ENCODE data around the gene SPCS1. TPM values are rescaled to one million over a fixed set of nuclear protein-coding genes. Genes with fewer than 3 reads are reported as not detected.
"Not testable (repeated sequence)": the region's sequence is repeated elsewhere in the genome, so short reads cannot be mapped to it uniquely, and the experiment has no call there.

SPCS1 gene
- total RNA-seq, 1 experiment from 2014 or later, result 151 TPM

DNA sequence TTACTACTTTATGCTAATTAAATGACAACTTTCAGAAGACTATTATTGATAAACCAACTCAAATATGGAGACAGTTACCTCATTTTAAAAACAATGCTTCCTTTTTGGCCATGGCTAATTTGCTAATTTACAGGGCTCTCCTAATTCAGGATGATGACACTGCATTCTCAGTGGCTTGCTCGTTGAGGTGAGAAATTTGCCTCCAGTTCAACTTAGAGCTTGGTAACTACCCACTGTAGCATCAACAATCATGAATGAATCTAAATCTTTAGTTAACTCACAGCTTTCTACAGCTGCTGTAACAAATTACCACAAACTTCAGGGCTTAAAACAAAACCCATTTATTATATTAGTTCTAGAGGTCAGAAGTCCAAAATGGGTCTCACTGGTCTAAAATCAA is 34.2 kb upstream of the SPCS1 start:
- Mint-ChIP-seq H3K36me3 (ENCODE audit: insufficient read depth, unreplicated experiment) (peaks cover 28% of the 10 kb centered on the region), H3K9me3 (ENCODE audit: low read depth, unreplicated experiment) (no peaks in the 10 kb centered on the region), H3K27ac (ENCODE audit: unreplicated experiment) (peak overlapping the region; percentile 90), H3K4me3 (ENCODE audit: low read depth, unreplicated experiment) (no peak overlapping the region), H3K4me1 (ENCODE audit: low read depth, unreplicated experiment) (peaks cover 24% of the 10 kb centered on the region), H3K27me3 (ENCODE audit: unreplicated experiment) (no peaks in the 10 kb centered on the region)
- CTCF ChIA-PET, result interaction anchor here (0.9 kb wide), 1 partner anchor 57 kb away, joined by 3 read pairs; no protein-coding TSS in a partner anchor
- TF ChIP-seq, protein P1, sequence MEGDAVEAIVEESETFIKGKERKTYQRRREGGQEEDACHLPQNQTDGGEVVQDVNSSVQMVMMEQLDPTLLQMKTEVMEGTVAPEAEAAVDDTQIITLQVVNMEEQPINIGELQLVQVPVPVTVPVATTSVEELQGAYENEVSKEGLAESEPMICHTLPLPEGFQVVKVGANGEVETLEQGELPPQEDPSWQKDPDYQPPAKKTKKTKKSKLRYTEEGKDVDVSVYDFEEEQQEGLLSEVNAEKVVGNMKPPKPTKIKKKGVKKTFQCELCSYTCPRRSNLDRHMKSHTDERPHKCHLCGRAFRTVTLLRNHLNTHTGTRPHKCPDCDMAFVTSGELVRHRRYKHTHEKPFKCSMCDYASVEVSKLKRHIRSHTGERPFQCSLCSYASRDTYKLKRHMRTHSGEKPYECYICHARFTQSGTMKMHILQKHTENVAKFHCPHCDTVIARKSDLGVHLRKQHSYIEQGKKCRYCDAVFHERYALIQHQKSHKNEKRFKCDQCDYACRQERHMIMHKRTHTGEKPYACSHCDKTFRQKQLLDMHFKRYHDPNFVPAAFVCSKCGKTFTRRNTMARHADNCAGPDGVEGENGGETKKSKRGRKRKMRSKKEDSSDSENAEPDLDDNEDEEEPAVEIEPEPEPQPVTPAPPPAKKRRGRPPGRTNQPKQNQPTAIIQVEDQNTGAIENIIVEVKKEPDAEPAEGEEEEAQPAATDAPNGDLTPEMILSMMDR (IDR thresholded peaks at IDR 0.05; ENCODE audit: unreplicated experiment), result no peak
- no TSS peak for BruUV-seq (replicated peaks)
- intact Hi-C loops (cut with micrococcal nuclease; ENCODE audit: unreplicated experiment), result no loop called here
- DNase-seq, result no peak

DNA sequence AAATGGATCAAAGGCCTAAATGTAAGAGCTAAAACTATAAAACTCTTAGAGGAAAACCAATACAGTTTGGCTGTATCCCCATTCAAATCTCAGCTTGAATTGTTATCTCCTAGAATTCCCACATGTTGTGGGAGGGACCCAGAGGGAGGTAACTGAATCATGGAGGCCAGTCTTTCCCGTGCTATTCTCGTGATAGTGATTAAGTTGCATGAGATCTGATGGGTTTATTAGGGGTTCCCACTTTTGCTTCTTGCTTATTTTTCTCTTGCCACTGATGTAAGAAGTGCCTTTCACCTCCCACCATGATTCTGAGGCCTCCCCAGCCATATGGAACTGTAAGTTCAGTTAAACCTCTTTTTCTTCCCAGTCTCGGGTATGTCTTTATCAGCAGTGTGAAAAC is 29.7 kb upstream of the SPCS1 start:
- DNase-seq; H3K9me3 Mint-ChIP-seq (ENCODE audit: low read depth, unreplicated experiment); H3K27me3 Mint-ChIP-seq (ENCODE audit: unreplicated experiment); CTCF ChIA-PET; H3K4me3 Mint-ChIP-seq (ENCODE audit: low read depth, unreplicated experiment); BruUV-seq (replicated peaks); intact Hi-C loops (cut with micrococcal nuclease; ENCODE audit: unreplicated experiment); H3K27ac Mint-ChIP-seq (ENCODE audit: unreplicated experiment): not testable (repeated sequence)
- Mint-ChIP-seq H3K36me3 (ENCODE audit: insufficient read depth, unreplicated experiment) (peaks cover 43% of the 10 kb centered on the region), H3K4me1 (ENCODE audit: low read depth, unreplicated experiment) (peaks cover 30% of the 10 kb centered on the region)

DNA sequence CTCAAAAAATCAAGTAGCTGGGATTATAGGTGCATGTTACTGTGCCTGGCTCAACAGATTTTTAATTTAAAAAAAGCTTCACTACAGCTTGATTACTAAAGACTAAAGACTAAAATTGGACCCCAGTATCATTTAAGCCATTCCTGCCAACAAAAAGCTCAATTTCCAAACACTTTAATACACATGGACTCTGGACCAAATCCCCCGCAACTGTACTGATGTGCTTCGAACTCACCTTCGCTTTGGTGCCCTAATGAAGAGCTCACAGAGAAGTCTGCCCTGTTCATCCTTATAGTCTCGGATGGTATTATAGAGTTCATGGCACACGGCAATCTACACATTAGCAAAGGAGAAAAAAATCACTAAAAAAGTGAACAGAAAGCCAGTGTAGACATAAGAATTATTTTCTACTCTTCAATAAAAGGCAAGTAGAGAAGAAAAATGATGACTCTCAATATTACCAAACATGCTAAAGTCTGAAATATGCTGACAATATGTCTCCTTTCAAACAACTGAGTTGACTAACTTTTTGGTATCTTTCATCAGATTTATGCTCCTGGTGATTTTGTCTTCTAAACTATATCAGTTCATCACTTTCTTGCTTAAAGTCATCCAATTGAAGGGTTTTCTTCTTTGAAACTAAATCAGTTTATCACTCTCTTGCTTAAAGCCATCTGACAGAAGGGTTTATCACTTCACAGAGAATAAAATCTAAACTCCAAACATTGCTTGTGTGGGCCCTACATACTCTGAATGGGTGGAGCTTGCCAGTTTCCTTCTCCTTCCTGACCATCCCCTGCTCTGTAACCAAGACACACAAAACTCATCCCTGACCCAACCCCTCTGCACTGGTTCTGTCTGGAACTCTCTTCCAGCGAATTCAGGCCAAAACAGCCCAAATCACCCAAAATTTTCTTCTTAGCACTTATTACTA is 27.4 kb upstream of the SPCS1 start:
- Mint-ChIP-seq H3K4me3 (ENCODE audit: low read depth, unreplicated experiment) (no peak overlapping the region), H3K27me3 (ENCODE audit: unreplicated experiment) (no peaks in the 10 kb centered on the region), H3K9me3 (ENCODE audit: low read depth, unreplicated experiment) (no peaks in the 10 kb centered on the region), H3K36me3 (ENCODE audit: insufficient read depth, unreplicated experiment) (peaks cover 41% of the 10 kb centered on the region), H3K27ac (ENCODE audit: unreplicated experiment) (peak overlapping the region; percentile 79), H3K4me1 (ENCODE audit: low read depth, unreplicated experiment) (peaks cover 31% of the 10 kb centered on the region)
- TF ChIP-seq, protein P1 (IDR thresholded peaks at IDR 0.05; ENCODE audit: unreplicated experiment), result no peak
- CTCF ChIA-PET, result interaction anchor here (1.1 to 1.6 kb wide), 3 partner anchors 8 to 126 kb away, joined by 3 to 5 read pairs (median 5); no protein-coding TSS in a partner anchor
- no peak for DNase-seq
- no TSS peak for BruUV-seq (replicated peaks)
- intact Hi-C loops (cut with micrococcal nuclease; ENCODE audit: unreplicated experiment), result no loop called here

DNA sequence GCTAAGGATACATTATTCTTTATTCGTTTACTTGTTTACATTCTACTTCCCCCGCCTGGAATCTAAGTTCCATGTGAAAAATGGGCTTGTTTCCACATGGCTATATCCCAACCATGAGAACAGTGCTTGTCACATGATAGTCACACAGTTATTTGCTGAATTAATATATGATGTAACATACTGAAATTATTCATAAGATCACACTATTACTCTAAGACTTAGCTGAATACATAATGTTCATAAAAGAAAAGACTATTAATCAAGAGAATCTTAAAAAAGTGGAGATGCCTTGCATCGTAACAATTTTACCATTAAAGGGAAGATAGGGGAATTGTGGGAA is 26.7 kb upstream of the SPCS1 start:
- Mint-ChIP-seq H3K27me3 (ENCODE audit: unreplicated experiment) (no peaks in the 10 kb centered on the region), H3K27ac (ENCODE audit: unreplicated experiment) (peak overlapping the region; percentile 79), H3K36me3 (ENCODE audit: insufficient read depth, unreplicated experiment) (peaks cover 41% of the 10 kb centered on the region), H3K9me3 (ENCODE audit: low read depth, unreplicated experiment) (no peaks in the 10 kb centered on the region), H3K4me3 (ENCODE audit: low read depth, unreplicated experiment) (no peak overlapping the region), H3K4me1 (ENCODE audit: low read depth, unreplicated experiment) (peaks cover 31% of the 10 kb centered on the region)
- TF ChIP-seq, protein P1 (IDR thresholded peaks at IDR 0.05; ENCODE audit: unreplicated experiment), result no peak
- no TSS peak for BruUV-seq (replicated peaks)
- DNase-seq, result no peak
- intact Hi-C loops (cut with micrococcal nuclease; ENCODE audit: unreplicated experiment), result no loop called here
- CTCF ChIA-PET, result interaction anchor here (0.6 to 1.3 kb wide), 3 partner anchors 9 to 127 kb away, joined by 3 to 5 read pairs (median 3); no protein-coding TSS in a partner anchor
